GM18909 (cell line): Measurements from ENCODE around the gene MED23.
"Not testable (repeated sequence)": the region's sequence is repeated elsewhere in the genome, so short reads cannot be mapped to it uniquely, and the experiment has no call there.

Experiments used
- ATAC-seq: cut with Tn5 transposase; IDR thresholded peaks from one replicate; pipeline ENCODE4 v1.9.1; 2021; ENCODE audit warnings: mild to moderate bottlenecking; ENCODE audit not compliant: unreplicated experiment, poor library complexity

Gene MED23

DNA sequence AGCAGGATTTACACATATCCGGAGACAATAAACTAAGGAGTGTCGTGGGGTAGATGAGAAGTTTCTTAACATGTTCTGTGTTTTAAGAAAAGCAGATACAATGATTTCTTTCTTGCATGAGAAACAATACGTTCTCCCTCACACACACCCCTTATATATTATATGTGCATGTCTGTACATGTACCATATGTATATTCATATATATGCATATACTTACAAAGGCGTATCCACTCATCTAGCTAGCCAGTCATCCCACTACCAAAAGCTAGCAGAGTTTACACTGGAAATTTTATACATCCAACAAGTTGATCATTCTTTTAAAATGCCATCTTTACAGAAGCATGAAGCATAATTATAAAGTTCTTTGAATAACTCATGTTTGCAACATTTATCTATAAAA is 40.1 kb downstream of the MED23 start:
- ATAC-seq = no peak

DNA sequence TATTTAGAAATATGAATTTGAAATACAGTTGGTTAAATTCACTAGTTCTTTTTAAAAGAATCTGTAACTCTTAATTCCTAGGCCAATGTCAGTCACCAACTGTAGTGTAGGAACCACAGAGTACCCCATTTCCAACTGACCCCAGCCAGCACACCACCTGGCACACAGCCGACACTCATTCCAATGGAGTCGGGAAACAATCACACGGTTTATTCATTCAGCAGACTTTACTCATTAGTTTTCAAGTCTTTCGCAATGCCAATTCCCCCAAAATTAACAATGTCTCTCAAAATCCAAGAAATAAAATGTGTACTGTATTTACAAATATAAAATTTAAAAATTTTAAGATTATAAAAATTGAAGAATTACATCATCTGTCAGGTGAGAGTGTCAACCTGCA is 41.5 kb downstream of the MED23 start:
- no peak for ATAC-seq

DNA sequence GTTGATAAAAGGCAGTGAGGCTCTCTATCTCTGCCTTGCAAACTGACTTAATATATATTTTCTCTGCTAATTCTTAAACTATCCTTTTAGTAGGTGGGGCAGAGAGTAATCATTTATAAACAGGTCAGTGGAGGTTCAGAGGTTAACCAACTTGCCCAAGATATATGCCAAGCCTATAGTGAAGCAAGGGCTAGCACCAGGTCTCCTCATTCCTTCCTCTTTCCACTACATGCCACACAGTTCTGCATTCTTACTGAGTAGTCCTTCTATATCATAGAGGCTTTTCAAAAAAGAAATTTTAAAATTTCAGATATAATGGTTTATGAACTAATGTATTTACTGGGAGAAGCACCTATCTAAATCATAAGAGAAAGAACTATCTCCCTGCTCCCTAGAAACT is 46.5 kb downstream of the MED23 start:
- ATAC-seq = no peak

DNA sequence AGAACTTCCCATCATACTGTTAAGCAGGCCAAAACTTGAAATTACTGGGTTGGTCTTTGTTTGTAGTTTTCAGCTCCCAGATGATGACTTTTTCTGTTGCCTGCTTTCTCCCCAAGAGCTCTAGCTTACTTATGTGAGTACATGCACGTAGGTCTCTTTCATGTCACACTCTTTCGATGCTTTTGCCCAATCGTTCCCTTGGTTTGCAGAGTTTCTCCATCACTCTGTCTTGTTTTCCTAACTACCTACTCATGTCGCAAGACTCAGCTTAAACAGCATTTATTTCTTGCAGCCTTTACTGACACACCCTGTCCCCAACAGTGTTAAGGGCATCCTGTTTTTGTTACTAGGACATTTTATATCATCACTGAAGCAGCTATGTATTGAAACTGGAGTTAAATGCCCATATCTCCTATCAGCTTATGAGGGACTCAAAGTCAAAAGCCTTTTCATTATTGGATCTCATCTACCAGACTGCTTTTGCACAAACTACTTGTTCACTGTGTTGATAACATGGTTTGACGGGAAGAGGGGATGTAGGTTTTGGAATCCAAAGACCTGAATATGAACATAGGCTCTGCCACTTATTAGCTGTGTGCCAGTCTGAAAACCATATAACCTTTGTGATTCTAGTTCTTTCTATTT is 52.1 kb downstream of the MED23 start:
- ATAC-seq = no peak

DNA sequence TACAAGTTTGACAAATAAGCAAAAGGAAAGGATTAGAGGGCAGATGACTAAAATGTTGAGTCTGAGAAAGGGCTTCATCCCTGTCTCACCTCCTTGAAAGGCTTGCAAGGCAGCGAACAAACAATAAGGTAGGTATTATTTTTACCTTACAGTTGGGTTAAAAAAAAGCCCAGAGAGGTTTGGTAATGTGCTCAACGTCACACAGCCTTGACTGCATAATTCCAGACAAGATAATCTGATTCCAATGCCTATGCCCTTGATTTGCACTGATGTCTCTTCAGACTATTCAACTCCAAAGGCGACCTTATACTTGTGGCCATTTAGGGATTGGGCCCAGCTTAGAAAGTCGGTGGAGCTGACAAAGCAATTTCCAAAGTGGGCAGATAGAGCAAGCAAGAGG is 53.4 kb downstream of the MED23 start:
- no peak for ATAC-seq

DNA sequence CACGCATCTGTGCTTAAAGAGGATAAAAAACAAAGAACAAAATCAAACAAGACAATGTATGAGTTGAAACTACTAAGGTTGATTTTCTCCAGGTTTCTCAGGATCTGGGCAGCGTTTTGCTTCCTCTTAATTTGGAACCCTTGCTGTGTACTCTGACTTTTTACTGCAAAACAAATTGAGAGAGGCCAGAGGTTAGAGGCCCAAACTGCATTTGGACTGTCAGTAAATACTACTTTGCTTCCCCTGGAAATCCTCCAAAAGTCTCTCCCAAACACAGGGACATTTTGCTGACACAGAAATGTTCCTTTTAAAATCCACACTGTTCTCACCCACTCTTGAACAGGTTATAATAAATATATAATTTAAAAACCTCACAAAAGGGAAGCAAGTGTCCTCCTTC is 53.9 kb downstream of the MED23 start:
- ATAC-seq = no peak

DNA sequence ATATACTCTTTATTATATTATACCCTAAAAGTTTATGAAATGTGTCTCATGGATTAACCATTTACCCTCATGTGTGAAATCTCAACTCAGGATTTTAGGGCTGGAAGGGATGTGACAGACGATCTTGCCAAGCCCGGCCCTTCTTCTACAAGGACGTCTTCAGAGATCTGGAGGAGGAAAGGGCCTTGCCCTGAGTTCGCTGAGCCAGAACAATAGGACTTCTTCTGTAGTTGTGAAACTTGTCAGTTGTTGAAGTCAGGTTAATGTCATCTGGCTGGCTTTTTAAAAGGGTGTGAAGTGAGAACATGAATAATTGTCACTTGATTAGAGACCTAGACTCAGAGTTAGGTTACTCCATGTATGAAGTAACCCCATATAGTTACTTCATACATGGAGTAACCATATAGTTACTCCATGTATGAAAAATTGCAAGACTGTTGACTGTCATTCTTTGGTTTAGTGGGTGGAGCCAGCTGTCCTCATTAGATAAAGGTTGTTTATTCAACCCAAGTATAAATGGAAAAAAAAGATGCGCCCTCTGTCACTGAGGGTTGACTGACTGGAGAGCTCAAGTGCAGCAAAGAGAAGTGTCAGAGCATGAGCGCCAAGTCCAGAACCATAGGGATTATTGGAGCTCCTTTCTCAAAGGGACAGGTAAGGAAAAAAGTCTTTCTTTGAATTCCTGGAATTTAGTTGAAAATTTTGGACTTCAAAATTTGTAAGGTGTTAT is 55.2 kb downstream of the MED23 start, which contains the start of gene ARG1:
TSS of gene ARG1 (plus strand) at position 541 of the 730 bp plus-strand sequence. CDS start at position 598, 57 bp downstream.
- ATAC-seq = no peak

DNA sequence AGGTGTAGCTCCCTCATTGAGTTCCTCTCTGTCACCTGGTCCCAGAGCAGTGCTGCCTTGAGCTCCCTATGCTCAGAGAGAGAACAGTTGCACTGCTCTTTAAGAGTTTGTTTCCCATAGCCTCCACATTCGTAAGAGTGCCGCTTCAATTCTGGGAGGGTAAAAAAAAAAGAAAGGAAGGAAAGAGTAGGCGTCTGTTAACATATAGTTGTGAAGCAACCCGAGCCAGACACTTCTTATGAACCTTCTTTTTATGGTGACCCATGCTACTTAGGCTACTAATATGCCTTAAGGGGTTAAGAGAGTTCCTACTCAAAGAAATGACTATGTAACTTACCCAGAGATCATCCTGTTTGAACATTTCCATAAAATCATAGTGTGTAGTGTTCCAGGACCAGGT is 59.3 kb downstream of the MED23 start:
- ATAC-seq = no peak

DNA sequence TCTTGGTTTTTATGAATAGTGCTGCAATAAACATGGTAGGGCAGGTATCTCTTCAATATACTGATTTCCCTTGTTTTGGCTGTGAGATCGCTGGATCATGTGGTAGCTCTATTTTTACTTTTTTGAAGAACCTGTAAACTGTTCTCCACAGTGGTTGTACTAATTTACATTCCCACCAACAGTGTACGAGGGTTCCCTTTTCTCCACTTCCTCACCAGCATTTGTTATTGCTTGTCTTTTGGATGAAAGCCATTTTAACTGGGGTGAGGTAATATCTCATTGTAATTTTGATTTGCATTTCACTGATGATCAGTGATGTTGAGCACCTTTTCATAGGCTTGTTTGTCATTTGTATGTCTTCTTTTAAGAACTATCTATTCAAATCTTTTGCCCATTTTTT is 63.0 kb downstream of the MED23 start:
- ATAC-seq = no peak

DNA sequence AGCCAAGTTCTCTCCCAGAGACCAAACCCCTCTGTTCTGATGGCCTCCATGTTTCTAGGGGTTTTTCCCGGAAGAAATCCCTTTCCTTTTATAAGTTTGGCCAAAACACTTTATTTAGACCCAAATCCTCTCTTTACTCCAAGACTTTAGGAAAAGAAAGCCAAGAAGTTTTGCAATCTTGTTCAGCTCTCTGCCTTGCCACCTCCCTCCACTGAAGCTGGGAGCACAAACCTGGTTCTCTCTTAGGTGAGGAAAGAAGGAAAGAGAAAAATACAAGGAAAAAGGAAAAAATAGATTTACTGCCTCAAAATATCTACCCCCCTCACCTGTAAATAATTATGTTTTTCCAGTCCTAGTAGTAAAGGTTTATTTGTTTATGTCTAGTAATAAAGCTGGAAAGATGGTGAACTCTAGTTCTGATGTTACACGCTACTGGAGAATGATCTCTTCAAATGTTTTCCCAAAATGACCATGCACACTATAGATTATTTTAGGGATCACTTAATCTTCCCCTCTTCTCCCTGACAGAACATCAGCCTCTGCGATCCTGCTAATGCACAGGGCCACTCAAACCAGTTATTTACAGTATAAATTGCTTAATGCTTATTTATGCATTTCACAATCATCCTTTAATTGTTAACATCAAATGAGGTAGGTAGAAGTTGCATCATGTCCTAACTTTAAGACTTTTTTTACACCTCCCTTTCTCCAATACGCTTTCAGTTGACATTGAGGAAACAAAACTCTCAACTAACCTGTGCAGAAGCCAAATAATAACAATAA is 65.9 kb downstream of the MED23 start:
- ATAC-seq = no peak

DNA sequence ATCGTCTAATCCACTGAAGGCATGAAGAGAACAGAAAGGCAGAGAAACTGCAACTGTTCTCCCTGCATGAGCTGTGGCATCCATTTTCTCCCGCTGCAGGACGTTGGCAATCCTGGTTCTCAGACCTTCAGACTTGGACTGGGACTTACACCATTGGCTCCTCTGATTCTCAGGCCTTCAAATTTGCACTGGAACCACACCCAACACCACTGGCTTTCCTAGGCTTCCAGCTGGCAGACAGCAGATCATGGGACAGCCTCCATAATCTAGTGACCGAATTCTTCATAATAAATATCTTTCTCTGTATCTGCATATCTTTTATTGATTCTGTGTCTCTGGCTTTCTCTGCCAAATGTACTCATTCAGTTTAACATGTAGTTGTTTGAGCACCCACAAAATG is 69.1 kb downstream of the MED23 start:
- no peak for ATAC-seq

DNA sequence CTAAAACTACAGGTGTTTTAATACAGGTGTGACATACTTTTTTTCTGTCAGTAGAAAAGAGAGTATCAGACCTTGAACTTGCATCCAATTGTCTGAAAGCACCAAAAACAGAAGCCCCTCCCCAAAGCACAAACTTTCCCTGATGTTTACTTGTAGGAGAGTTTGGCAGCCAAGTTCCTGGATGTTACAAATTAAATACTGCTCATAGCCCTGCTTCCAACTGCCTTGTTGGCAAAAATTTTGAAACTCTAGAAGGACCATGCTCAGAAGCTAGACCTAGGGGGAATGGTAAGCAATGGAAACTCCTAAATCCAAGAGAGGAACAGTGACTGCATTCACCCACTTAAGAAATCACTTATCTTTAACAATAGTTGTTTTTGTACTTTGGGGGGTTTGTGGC is 72.0 kb downstream of the MED23 start:
- ATAC-seq = no peak

DNA sequence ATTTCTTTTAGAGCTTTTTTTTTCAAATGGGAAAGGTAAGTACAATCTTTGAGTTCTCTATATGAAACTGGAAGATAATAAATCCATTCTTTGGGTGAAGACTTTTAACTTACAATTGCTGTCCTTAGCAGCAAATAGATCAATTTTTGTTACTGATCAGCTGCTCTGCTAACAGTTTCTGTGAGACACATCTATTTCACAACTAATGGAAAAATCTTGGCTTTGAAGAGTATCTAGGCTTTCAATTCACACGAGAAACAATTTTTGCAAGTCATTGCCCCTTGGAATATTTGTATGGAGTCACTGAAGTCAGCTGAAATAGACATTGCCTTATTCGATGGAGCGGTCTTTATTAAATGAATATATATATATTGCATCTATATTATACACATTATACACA is 75.5 kb downstream of the MED23 start:
- ATAC-seq = no peak

DNA sequence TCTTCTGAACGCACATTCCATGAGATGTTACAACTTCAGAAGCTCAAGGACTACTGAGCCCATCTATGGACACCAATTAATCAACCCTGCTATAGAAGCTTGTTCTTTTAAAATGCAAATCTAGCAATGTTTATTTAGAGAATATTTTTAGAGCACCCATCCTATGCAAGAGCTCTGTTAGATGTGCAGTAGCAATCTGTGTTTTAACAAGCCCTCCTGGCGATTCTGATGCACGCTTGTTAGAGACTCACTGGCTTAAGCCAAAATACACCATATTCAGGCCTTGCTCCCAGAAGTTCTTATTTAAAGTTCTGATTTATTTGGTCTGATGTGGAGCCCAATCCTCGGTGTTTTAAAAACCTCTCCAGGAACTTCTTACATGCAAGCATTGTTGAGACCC is 76.1 kb downstream of the MED23 start:
- no peak for ATAC-seq

DNA sequence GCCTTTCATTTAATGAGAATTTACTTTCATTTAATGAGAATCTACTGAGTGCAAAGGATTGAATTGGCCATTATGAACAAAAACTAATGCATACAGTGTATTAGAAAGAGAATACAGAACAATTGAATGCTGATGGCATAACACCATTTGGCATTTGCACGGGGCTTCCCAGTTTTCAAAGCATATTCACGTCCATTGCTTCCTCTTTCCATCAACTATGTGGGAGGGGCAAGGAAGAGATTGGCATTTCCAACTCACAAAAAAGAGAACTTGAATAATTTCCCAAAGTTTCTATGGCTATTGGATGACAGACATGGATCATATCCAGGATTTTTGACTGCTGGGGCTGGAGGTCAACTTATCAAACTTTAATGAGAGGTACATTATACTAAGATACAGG is 78.2 kb downstream of the MED23 start:
- no peak for ATAC-seq

DNA sequence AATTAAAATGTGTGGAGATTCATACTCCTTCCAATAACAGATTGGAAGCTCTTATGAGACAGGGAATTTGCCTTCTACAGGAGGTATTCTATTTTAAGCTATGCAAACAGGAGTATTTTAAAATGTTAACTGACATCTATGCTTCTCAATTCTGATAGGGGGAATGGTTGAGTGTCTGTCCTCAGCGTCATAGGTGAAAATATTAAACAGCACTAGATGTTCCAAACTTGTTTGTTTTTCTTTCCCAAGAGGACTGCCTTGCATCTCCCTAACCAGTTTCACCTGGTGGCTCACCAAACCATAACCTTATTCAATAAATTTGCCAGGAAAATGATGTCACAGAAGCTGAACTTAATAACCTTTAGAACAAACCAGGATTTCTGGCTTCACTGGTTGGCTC is 79.6 kb downstream of the MED23 start:
- no peak for ATAC-seq

DNA sequence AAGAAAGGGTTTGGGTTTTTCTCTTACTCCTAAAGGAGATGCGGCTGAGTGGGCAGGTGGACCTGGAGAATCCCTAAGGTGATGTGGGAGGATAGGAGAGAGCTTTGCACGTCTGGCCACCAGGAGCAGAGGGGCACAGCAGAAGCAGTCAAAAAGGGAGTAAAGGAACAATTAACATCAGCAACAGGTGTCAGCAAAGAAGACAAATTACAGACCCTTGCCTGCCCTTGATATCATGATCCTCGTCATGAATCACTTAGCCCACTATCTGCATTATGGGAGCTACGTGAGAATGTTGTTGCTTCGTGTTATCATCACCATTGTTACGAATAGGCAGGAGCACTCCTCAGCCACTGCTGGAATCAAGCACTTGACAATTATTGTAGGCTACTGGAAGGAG is 80.6 kb downstream of the MED23 start:
- ATAC-seq = no peak

DNA sequence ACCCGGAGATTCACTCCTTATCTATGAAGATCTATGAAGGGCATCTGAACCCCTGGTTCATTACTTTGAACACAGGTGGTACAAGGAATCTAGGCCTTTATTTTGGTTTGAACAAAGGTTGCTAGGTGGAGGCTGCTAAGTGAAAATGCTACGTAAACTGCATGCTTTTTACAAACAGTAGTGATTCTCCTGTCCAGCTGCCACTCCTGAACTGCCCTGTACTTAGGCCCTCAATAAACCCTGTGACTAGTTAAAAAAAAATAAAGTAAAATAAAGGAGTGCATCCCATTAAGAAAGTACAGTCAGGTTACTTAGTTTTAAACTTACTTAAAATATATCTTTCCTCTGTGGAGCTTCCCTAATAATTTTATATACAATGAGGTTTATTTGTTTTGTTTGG is 82.7 kb downstream of the MED23 start:
- ATAC-seq = no peak

DNA sequence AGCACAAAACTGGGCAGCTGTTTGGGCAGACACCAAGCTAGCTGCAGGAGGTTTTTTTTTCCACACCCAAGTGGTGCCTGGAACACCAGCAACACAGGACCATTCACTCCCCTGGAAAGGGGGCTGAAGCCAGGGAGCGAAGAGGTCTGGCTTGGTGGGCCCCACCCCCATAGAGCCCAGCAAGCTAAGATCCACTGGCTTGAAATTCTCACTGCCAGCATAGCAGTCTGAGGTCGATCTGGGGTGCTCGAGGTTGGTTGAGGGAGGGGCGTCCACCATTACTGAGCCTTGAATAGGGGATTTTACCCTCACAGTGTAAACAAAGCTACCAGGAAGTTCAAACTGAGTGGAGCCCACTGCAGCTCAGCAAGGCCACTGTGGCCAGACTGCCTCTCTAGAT is 89.4 kb downstream of the MED23 start:
- ATAC-seq = not testable (repeated sequence)

DNA sequence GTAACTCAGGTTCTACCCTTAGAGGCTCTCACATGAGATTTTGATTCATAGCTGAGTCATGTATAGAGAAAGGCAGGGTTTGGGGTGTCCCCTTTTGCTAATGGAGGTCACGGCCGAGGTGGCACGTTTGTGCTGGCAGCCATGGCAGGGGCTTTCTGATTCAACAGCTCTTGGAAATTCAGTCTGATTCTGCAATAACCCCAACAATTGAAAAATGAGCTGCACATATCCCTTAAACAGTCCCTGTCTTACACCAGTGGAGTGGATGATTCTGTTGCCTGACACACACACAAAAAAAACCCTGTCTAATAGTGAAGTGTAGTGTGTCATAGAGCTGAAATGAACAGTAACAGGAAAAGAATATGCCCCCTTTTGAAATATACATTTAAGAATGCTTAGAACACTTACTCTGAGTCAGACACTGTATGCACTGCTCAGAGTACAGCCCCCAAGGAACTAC is 95.4 kb downstream of the MED23 start:
- ATAC-seq = peak; percentile 90

DNA sequence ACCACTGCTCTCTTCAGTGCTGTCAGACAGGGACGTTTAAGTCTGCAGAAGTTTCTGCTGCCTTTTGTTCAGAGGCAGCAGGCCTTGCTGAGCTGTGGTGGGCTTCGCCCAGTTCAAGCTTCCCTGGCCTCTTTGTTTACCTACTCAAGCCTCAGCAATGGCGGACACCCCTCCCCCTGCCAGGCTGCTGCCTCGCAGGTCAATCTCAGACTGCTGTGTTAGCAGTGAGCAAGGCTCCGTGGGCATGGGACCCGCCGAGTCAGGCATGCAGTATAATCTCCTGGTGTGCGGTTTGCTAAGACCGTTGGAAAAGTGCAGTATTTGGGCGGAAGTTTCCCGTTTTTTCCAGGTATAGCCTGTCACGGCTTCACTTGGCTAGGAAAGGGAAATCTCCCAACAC is 96.4 kb downstream of the MED23 start:
- not testable (repeated sequence) for ATAC-seq
